Measurements from ENCODE around the gene EZH2.
A peak's percentile ranks its signal among the peaks of the same experiment; 100 is the strongest.

The EZH2 gene

DNA sequence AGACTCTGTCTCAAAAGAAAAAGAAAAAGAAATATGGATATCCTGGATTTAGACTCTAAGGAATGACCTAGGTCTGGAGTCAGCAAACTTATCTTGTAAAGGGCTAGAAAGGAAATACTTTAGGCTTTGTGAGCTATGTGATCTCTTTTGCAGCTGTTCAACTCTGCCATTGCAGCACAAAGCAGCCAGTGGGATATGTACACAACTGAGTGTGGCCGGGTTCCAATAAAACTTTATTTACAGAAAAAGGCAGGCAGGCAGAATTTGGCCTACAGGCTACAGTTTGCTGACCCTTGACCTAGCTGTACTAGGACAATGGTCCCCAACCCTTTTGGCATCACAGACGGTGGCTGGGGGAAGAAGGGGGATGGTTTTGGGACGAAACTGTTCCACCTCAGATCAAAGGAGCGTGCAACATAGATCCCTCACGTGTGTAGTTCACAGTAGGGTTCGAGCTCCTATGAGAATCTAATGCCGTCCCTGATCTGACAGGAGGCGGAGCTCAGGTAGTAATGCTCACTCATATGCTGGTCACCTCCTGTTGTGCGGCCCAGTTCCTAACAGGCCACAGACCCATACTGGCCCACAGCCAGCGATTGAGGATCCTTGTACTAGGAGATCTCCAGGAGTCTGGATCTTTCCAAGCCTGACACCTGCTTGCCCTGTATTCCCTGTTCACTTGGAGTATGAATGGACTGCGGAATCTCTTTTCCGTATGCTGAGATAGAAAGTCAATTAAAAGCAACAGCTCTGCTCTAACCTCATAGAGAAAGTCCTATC, 122.4 kb downstream of the EZH2 start:
- peak in 1 of 14 donors; percentile 35 for DNase-seq

Measured in C1 segment of cervical spinal cord (tissue), 14 donors.